ENCODE measurements around the gene PRPF40A. TPM values are rescaled to one million over a fixed set of nuclear protein-coding genes. Genes with fewer than 3 reads are reported as not detected.
"Not testable (repeated sequence)": the region's sequence is repeated elsewhere in the genome, so short reads cannot be mapped to it uniquely, and the experiment has no call there.

The PRPF40A gene
- total RNA-seq = 83.0 and 91.7 TPM in 2 replicates
- long read RNA-seq, partial matches to known transcripts = 407 of 470 reads
- long read RNA-seq, other reads (novel, unspliced or antisense) = 63 of 470 reads

- Mint-ChIP-seq H3K9me3 (ENCODE audit: unreplicated experiment) (no peaks in the 10 kb centered on the region), H3K4me3 (ENCODE audit: unreplicated experiment) (peak within 1 kb of the TSS; percentile 100), H3K27ac (ENCODE audit: unreplicated experiment) (peak within 1 kb of the TSS; percentile 100), H3K4me1 (ENCODE audit: unreplicated experiment) (peaks cover 55% of the 10 kb centered on the region), H3K27me3 (ENCODE audit: unreplicated experiment) (no peaks in the 10 kb centered on the region), H3K36me3 (ENCODE audit: unreplicated experiment) (peaks cover 18% of the 10 kb centered on the region)
- TF ChIP-seq CTCF (IDR thresholded peaks at IDR 0.05) = no peak
- DNase-seq (ENCODE audit: extremely low spot score, unreplicated experiment) = peak; percentile 99
Measured at GRCh38 chr2:152717228-152718075, at the start of gene PRPF40A. PRPF40A (minus strand) TSS chr2:152717461; CDS start chr2:152717439, 22 bp downstream.

GRCh38 chr2:152766928-152767327 is 49.7 kb upstream of the PRPF40A start:
- TF ChIP-seq CTCF (IDR thresholded peaks at IDR 0.05) = no peak
- no peak overlapping the region for H3K27ac Mint-ChIP-seq (ENCODE audit: unreplicated experiment)
- H3K4me1 Mint-ChIP-seq (ENCODE audit: unreplicated experiment) = no peaks in the 10 kb centered on the region
- H3K9me3 Mint-ChIP-seq (ENCODE audit: unreplicated experiment) = no peaks in the 10 kb centered on the region
- no peak for DNase-seq (ENCODE audit: extremely low spot score, unreplicated experiment)
- H3K27me3 Mint-ChIP-seq (ENCODE audit: unreplicated experiment) = no peaks in the 10 kb centered on the region
- H3K4me3 Mint-ChIP-seq (ENCODE audit: unreplicated experiment) = no peak overlapping the region
- H3K36me3 Mint-ChIP-seq (ENCODE audit: unreplicated experiment) = peaks cover 5% of the 10 kb centered on the region

GRCh38 chr2:152763651-152764050 is 46.4 kb upstream of the PRPF40A start:
- H3K36me3 Mint-ChIP-seq (ENCODE audit: unreplicated experiment) = peaks cover 15% of the 10 kb centered on the region
- no peak overlapping the region for H3K27ac Mint-ChIP-seq (ENCODE audit: unreplicated experiment)
- no peak for TF ChIP-seq CTCF (IDR thresholded peaks at IDR 0.05)
- no peak for DNase-seq (ENCODE audit: extremely low spot score, unreplicated experiment)
- H3K9me3 Mint-ChIP-seq (ENCODE audit: unreplicated experiment) = no peaks in the 10 kb centered on the region
- H3K27me3 Mint-ChIP-seq (ENCODE audit: unreplicated experiment) = no peaks in the 10 kb centered on the region
- H3K4me3 Mint-ChIP-seq (ENCODE audit: unreplicated experiment) = no peak overlapping the region
- no peaks in the 10 kb centered on the region for H3K4me1 Mint-ChIP-seq (ENCODE audit: unreplicated experiment)

- H3K4me3 Mint-ChIP-seq (ENCODE audit: unreplicated experiment); H3K27ac Mint-ChIP-seq (ENCODE audit: unreplicated experiment); DNase-seq (ENCODE audit: extremely low spot score, unreplicated experiment); H3K9me3 Mint-ChIP-seq (ENCODE audit: unreplicated experiment); H3K4me1 Mint-ChIP-seq (ENCODE audit: unreplicated experiment); H3K27me3 Mint-ChIP-seq (ENCODE audit: unreplicated experiment): not testable (repeated sequence)
- peaks cover 15% of the 10 kb centered on the region for H3K36me3 Mint-ChIP-seq (ENCODE audit: unreplicated experiment)
Measured at GRCh38 chr2:152763208-152763607, 45.9 kb upstream of the PRPF40A start.

GRCh38 chr2:152762202-152762601 is 44.9 kb upstream of the PRPF40A start:
- Mint-ChIP-seq H3K27ac (ENCODE audit: unreplicated experiment) (no peak overlapping the region), H3K9me3 (ENCODE audit: unreplicated experiment) (no peaks in the 10 kb centered on the region), H3K27me3 (ENCODE audit: unreplicated experiment) (no peaks in the 10 kb centered on the region), H3K4me1 (ENCODE audit: unreplicated experiment) (no peaks in the 10 kb centered on the region), H3K36me3 (ENCODE audit: unreplicated experiment) (peaks cover 19% of the 10 kb centered on the region), H3K4me3 (ENCODE audit: unreplicated experiment) (no peak overlapping the region)
- no peak for DNase-seq (ENCODE audit: extremely low spot score, unreplicated experiment)
- no peak for TF ChIP-seq CTCF (IDR thresholded peaks at IDR 0.05)
